HepG2 (cell line): ENCODE data around the gene SNAPIN. TPM values are rescaled to one million over a fixed set of nuclear protein-coding genes. Genes with fewer than 3 reads are reported as not detected.

ENCODE experiments used
- ATAC-seq: fragments of 200-7000 bp; cut with Tn5 transposase; 3 replicates; pipeline ENCODE4 v1.9.1; 2020; ENCODE audit warnings: mild to moderate bottlenecking, moderate library complexity
- BruUV-seq: library from RNA; stranded (reverse); fragments of 400-500 nt; replicated peaks from 2 replicates; lab custom pipeline; 2021; lab: Mats Ljungman, UMichigan
- CTCF ChIA-PET: fragments of 300-600 bp; formaldehyde crosslinking; extraction: SDS; loops from one replicate; lab custom pipeline; 2021; ENCODE audit warnings: low total read pairs, inconsistent platforms, low intra/inter-chr PET ratio; lab: Yijun Ruan, JAX
- POLR2A ChIA-PET: fragments of 350-600 bp; sonication (Branson Sonifier 250); formaldehyde crosslinking; loops from one replicate; lab custom pipeline; 2020; ENCODE audit warnings: antibody characterized with exemption, inconsistent platforms; lab: Yijun Ruan, JAX
- DNase-seq: peaks from one replicate; pipeline ENCODE4 v3.0.0-alpha.2; 2015; ENCODE audit warnings: low spot score
- FAIRE-seq: peaks from 3 replicates; lab custom pipeline; 2011; peaks lifted over from hg19 to GRCh38; lab: Jason Lieb, UNC
- H2AFZ ChIP-seq: one replicate; pipeline ENCODE4 v1.6.1; 2011; ENCODE audit warnings: low read length, inconsistent platforms
- H3K27ac ChIP-seq: fragments of 300-600 bp; 3 replicates; pipeline ENCODE4 v1.8.0; 2011; ENCODE audit warnings: mixed run types, mild to moderate bottlenecking, mixed read lengths, low read length, inconsistent platforms; ENCODE audit not compliant: insufficient read depth; ENCODE audit errors: extremely low read length
- H3K27me3 ChIP-seq, 2 experiments: fragments of 200-600 bp in 1 of 2; 2 replicates in 1 of 2; 3 replicates in 1 of 2; pipeline versions ENCODE4 v1.6.0 to v1.8.0; 2011; ENCODE audit warnings: low read length in 2 of 2, mild to moderate bottlenecking in 2 of 2, moderate library complexity in 2 of 2, inconsistent platforms in 1 of 2; ENCODE audit not compliant: insufficient read depth in 2 of 2, control insufficient read depth in 1 of 2
- H3K36me3 ChIP-seq, 2 experiments: fragments of 200-600 bp in 1 of 2; replicated peaks in 1 of 2; 2 replicates in 1 of 2; 3 replicates in 1 of 2; pipeline versions ENCODE4 v1.5.1 to v1.8.0; 2011; ENCODE audit warnings: low read length in 2 of 2, inconsistent platforms in 1 of 2; ENCODE audit not compliant: insufficient read depth in 2 of 2, control insufficient read depth in 1 of 2
- H3K4me1 ChIP-seq: 2 replicates; pipeline ENCODE4 v1.5.1; 2012; ENCODE audit warnings: low read length, inconsistent platforms; ENCODE audit not compliant: insufficient read depth
- H3K4me2 ChIP-seq: 2 replicates; pipeline ENCODE4 v1.6.0; 2011; ENCODE audit warnings: low read depth, low read length, inconsistent platforms
- H3K4me3 ChIP-seq, 3 experiments: fragments of 200-600 bp in 1 of 3; sonication (generic), shearing (Covaris generic) in 1 of 3; replicated peaks in 1 of 3; 2 replicates each; pipeline ENCODE4 v1.5.1; 2011 to 2016; ENCODE audit warnings: low read length in 3 of 3, inconsistent platforms in 2 of 3, low read depth in 2 of 3, mild to moderate bottlenecking in 2 of 3, control low read depth in 1 of 3, mixed read lengths in 1 of 3; ENCODE audit not compliant: insufficient read depth in 1 of 3
- H3K79me2 ChIP-seq: one replicate; pipeline ENCODE4 v1.6.1; 2011; ENCODE audit warnings: low read length, inconsistent platforms; ENCODE audit not compliant: insufficient read depth
- H3K9ac ChIP-seq: 2 replicates; pipeline ENCODE4 v1.6.0; 2011; ENCODE audit warnings: mild to moderate bottlenecking, low read depth, low read length, inconsistent platforms; ENCODE audit not compliant: insufficient read depth
- H3K9me3 ChIP-seq: 2 replicates; pipeline ENCODE4 v1.5.1; 2012; ENCODE audit warnings: mild to moderate bottlenecking, low read length
- H4K20me1 ChIP-seq: 2 replicates; pipeline ENCODE4 v1.6.0; 2011; ENCODE audit warnings: inconsistent platforms, mild to moderate bottlenecking, low read length, moderate library complexity; ENCODE audit not compliant: insufficient read depth
- CEBPB ChIP-seq: IDR thresholded peaks from 2 replicates; pipeline ENCODE4 v1.6.1; 2011; ENCODE audit warnings: low read depth, low read length, improper control_type of control experiment, borderline replicate concordance
- FOXM1 ChIP-seq: sonication (generic); formaldehyde crosslinking; IDR thresholded peaks from 2 replicates; pipeline ENCODE4 v1.5.0; 2020; ENCODE audit warnings: missing genetic modification reagents
- POLR2A ChIP-seq, 2 experiments: IDR thresholded peaks; 2 replicates each; pipeline ENCODE4 v1.6.1; 2011; ENCODE audit warnings: low read depth in 2 of 2, low read length in 2 of 2, mild to moderate bottlenecking in 1 of 2, moderate library complexity in 1 of 2; ENCODE audit not compliant: insufficient read depth in 1 of 2
- POLR2AphosphoS2 ChIP-seq: IDR thresholded peaks from 2 replicates; pipeline ENCODE4 v1.6.1; 2011; ENCODE audit warnings: low read depth, low read length, improper control_type of control experiment
- WGBS: methylation state at CpG from one replicate; pipeline ENCODE4 v1.1.6; 2017; ENCODE audit warnings: low lambda C conversion rate; 5-methylcytosine and 5-hydroxymethylcytosine counted together
- in situ Hi-C: cut with HindIII; loops from 2 replicates; pipeline ENCODE4 v1.10.0; 2017; ENCODE audit warnings: low pct_unique_long_range_greater_than_20kb; ENCODE audit not compliant: extremely low pct_ligation_motif_present
- intact Hi-C: fragments of 100-400 bp; cut with micrococcal nuclease; formaldehyde crosslinking; loops from one replicate; pipeline ENCODE4 v1.10.0; 2022; ENCODE audit not compliant: unreplicated experiment
- polyA plus RNA-seq, 8 experiments: library from polyadenylated mRNA; depleted of rRNA in 3 of 8; stranded (reverse) in 7 of 8; unstranded in 1 of 8; fragments of >200 nt; fragmentation: Illumina TruSeq in 4 of 8; extraction: Trizol in 4 of 8; gene quantifications; 2 replicates each; pipeline versions ENCODE4 v1.2.1 to v1.2.3, GENCODE V29; 2011 to 2016; ENCODE audit warnings: low read depth in 4 of 8, missing spikeins in 1 of 8, mixed read lengths in 1 of 8; ENCODE audit not compliant: insufficient read depth in 1 of 8
- total RNA-seq, 5 experiments: library from RNA; depleted of rRNA; stranded (reverse); fragments of >200 nt; fragmentation: Illumina TruSeq; extraction: Trizol; gene quantifications; 2 replicates each; pipeline ENCODE4 v1.2.3, GENCODE V29; 2016; ENCODE audit warnings: low read depth in 1 of 5
- TF ChIP-seq, protein P1 (sequence below): sonication (generic); formaldehyde crosslinking; IDR thresholded peaks from 2 replicates; pipeline ENCODE4 v1.5.0; 2020; ENCODE audit warnings: missing genetic modification reagents

SNAPIN gene
- total and polyA plus RNA-seq, 2 of the 13 experiments (the other 11 are each of a cell fraction or from before 2014, with no cell fraction given), result 23.9 to 25.7 TPM

DNA sequence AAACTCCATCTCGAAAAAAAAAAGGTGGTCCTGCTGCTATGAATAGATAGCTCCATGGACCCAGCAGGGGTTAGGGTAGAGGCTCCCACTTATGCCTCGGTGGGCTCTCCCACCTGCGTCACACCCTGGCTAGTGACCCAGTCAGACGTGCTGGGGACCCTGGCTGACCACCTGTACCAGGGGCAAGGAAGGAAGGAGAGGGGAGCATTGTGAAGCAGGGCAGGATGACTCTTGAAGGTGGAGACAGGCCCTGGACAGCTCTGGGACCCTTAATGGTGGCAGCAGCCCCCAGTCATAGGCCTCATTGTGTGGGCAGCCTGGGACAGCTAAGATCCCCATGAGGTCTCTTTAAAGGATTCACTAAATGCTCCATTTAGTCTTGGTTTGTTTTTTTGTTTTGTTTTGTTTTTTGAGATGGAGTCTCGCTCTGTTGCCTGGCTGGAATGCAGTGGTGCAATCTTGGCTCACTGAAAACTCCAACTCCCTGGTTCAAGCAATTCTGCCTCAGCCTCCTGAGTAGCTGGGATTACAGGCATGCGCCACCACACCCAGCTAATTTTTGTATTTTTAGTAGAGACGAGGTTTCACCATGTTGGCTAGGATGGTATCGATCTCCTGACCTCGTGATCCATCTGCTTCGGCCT, 10.4 kb upstream of the SNAPIN start (continued):
- TF ChIP-seq POLR2A (IDR thresholded peaks at IDR 0.05; ENCODE audit: insufficient read depth in 1 of 2, low read depth in 2 of 2, low read length in 2 of 2) (peak in 1 of 2 experiments; percentile 44; a peak in 1 of 4 replicates), POLR2AphosphoS2 (peak; percentile 64; the same call in 1 of the 2 replicates), FOXM1 (no peak)

DNA sequence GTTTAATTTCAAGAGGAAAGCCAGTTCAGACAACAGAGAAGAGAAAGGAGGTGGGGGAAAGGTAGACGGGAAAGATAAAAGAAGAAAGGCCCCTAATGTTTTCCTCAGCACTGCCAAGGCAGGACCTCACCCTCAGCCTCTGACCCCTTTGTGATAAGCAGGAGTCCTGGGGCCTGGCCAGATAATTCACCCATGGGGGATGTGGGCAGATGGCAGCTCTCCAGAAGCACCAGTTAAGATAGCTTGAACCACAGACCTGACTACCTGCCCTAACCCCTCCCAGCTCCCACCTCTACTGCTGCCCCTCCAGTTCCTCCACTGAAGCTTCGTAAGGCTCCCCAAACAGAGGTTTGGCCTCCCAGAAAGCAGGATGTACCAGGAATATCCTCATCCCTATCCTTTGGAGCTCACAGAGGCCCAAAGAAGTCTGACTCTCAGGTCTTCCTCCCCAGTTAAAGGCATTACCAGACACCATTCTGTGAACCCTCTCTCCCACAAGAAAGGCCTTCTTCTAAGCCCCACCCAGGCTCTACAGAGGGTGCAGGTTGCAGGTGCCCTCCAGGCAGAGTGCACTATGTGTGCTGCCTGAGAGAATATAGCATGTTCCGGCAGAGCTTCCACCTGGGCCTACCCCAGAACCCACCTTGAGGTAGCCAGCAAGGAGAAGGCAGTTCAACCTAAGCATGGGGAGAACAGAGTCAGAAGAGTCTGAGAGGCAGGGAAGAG, 9.2 kb upstream of the SNAPIN start:
- ATAC-seq, result peak; percentile 58
- in situ Hi-C loops, result no loop called here

More for the DNA sequence above, 9.2 kb upstream of the SNAPIN start:
- intact Hi-C loops, result no loop called here
- Histone ChIP-seq H3K4me1 (peaks cover 17% of the 10 kb centered on the region), H3K4me2 (no peak overlapping the region), H3K9me3 (no peaks in the 10 kb centered on the region), H3K9ac (no peak overlapping the region), H3K36me3 (peaks cover 5 to 19% of the 10 kb centered on the region in 2 experiments), H2AFZ (no peak overlapping the region), H3K27ac (no peak overlapping the region), H3K79me2 (no peaks in the 10 kb centered on the region), H4K20me1 (no peaks in the 10 kb centered on the region; the same call in 1 of the 2 replicates), H3K4me3 (no peak overlapping the region), H3K27me3 (no peaks in the 10 kb centered on the region)
- DNase-seq, result no peak
- TF ChIP-seq CEBPB, result no peak
- TF ChIP-seq, protein P1, sequence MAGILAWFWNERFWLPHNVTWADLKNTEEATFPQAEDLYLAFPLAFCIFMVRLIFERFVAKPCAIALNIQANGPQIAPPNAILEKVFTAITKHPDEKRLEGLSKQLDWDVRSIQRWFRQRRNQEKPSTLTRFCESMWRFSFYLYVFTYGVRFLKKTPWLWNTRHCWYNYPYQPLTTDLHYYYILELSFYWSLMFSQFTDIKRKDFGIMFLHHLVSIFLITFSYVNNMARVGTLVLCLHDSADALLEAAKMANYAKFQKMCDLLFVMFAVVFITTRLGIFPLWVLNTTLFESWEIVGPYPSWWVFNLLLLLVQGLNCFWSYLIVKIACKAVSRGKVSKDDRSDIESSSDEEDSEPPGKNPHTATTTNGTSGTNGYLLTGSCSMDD, result no peak
- 0 out of 2 replicates have a peak, but pooled peaks have one; percentile 50 for TF ChIP-seq POLR2AphosphoS2
- 0 out of 4 replicates have a peak, but pooled peaks of 1 of the 2 experiments have one; percentile 20 for TF ChIP-seq POLR2A (IDR thresholded peaks at IDR 0.05; ENCODE audit: insufficient read depth in 1 of 2, low read depth in 2 of 2, low read length in 2 of 2)
- no TSS peak for BruUV-seq
- ChIA-PET POLR2A (interaction anchor here (1.4 to 4.6 kb wide), 3 partner anchors 8 to 15 kb away, joined by 5 to 36 read pairs (median 18); partner anchors contain the start of genes CHTOP and SNAPIN), CTCF (no interaction called here)
- no peak for FAIRE-seq
- WGBS, result 18% methylated on average over 2 of the region's 3 CpGs
